G401.6 (cell line): ENCODE results near the gene AHCY.
"Not testable (repeated sequence)": the region's sequence is repeated elsewhere in the genome, so short reads cannot be mapped to it uniquely, and the experiment has no call there.

Source experiments
- FAIRE-seq: peaks from 2 replicates; lab custom pipeline; 2012; peaks lifted over from hg19 to GRCh38; lab: Jason Lieb, UNC

AHCY gene

DNA sequence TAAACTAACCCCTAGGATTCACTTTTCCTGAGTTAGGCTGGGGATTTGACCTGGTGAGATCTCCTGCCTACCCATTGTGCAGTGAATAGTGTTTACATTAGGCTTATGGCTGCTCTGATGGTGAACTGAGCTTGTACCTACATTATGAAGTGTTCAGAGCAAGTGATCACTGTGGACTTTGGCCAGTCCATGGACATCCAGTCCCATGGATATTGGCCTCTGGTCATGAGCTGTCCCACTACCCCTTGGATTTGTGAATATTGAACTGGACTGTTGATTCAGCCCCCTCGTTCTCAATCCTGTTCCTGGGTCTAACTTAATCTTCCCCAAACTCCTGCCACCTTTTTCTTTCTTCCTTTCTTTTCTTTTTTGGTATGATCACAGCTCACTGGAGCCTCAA, 48.2 kb downstream of the AHCY start:
- FAIRE-seq, result no peak

GRCh38 chr20:34252431-34253086, 50.6 kb downstream of the AHCY start:
- not testable (repeated sequence) for FAIRE-seq

DNA sequence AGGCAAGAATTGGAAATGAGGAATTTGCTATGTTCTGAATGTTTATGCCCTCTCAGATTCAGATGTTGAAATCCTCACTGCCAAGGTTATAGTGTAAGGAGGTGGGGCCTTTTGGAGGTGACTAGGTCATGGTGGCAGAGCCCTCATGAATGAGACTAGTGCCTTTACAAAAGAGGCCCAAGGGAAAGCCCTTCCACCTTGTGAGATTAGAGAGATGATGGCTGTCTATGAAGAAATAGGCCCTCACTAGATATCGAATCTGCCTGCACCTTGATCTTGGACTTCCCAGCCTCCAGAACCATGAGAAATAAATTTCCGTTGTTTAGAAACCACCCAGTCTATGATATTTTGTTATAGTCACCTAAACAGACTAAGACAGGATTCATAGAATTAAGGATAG, 51.5 kb downstream of the AHCY start:
- no peak for FAIRE-seq

DNA sequence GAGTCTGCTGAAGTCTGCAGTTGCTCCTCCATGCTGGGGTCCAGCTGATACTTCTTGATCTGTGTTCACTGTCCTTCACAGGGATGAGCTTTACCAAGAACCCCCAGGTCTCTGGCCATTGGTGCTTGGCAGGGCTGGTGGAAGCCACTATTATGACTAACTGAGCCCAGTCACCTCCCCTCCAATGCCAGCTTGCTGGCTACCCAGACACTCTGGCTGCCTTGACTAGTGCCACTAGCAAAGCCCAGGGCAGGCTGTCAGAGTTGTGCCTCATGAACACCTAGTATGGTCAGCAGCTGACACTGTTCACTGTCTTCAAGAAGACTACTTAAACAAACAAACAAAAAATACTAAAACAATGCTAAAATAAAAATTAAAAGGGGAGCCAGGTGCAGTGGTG, 53.1 kb downstream of the AHCY start:
- FAIRE-seq, result no peak

DNA sequence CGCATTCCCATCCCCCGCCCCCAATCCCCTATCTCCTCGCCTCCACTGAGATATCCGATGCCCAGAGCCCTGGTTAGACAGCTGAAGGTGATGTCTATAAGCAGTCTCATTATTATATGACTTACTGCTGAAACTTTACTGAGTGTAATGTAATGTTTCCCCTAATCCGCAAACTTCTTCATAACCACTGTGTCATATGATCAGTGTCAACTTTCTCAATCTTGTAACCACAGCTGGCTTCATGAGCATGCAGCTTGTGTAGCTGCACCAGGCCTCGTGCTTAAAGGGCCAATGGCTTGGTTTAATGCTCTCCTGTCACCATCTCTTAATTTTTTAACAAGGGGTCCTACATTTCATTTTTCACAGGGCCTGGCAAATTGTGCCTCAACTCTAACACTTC, 53.9 kb downstream of the AHCY start:
- no peak for FAIRE-seq

DNA sequence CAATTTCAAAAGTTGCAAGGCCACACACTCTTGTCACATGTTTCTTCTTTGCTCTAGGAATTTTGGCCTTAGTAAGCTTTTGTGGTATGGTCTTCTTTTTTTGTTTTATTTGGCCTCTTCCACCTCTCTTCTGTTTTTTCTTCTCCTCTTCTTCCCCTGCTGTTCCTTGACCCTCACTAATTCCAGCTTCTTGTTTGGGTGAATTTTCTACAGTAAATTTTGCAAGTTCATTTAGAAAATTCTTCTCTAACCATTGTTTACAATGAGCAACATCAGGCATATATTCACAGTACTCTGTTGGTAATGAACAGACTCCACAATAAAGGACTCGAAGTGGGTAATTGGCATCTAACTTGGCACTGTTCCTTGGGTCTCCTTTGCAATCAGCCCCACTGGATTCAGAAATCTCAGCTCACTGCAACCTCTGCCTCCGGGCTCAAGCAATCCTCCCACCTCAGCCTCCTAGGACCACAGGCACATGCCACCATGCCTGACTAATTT, 57.0 kb downstream of the AHCY start:
- FAIRE-seq, result no peak

DNA sequence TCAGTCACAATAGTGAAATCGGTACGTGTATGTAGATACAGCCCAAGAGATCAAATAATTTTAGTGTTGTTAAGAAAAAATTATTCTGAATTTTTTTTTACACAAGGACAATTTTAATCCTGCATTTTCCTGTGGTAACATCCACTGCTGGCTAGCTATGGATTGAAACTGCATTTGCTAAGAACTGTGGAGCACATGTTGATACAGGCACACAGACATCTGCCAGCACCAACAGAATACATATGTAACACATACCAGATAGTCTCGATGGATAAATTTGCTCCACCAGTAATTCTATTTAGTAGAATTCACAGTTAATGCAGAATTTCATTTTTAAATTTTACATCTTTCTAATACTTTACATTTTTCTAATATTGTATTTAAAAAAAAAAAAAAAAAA, 59.8 kb downstream of the AHCY start:
- no peak for FAIRE-seq

DNA sequence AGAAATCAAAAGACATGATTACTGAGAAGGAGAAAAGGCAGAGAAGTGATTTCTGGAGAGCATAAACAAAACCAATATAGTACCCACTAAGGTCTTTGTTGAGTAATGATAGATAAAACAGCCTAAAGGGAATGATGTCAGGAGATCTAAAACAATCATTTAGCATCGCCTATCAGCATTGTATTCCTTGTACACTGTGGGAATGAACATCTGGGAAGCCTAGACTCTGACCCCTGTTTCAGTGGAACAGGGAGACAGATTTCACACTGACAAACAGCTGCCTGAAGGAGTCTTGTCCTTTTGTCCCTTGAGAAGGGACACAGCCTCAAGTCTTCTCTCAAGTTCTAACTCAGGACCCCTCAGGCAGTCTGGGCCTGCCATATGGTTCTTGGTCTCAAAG, 60.3 kb downstream of the AHCY start:
- no peak for FAIRE-seq

DNA sequence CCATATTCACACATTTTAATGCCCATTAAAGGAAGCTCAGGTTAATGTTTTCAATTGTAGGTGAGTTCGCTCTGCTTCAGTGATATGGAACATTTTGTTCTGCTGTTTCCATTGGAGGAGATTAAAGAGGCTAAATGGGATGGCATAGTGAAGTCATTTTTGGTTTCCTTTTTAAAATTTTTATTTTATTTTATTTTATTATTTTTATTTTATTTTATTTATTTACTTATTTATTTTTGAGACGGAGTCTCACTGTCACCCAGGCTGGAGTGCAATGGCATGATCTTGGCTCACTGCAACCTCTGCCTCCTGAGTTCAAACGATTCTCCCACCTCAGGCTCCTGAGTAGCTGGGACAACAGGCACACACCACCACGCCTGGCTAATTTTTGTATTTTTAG, 61.1 kb downstream of the AHCY start:
- FAIRE-seq, result not testable (repeated sequence)

DNA sequence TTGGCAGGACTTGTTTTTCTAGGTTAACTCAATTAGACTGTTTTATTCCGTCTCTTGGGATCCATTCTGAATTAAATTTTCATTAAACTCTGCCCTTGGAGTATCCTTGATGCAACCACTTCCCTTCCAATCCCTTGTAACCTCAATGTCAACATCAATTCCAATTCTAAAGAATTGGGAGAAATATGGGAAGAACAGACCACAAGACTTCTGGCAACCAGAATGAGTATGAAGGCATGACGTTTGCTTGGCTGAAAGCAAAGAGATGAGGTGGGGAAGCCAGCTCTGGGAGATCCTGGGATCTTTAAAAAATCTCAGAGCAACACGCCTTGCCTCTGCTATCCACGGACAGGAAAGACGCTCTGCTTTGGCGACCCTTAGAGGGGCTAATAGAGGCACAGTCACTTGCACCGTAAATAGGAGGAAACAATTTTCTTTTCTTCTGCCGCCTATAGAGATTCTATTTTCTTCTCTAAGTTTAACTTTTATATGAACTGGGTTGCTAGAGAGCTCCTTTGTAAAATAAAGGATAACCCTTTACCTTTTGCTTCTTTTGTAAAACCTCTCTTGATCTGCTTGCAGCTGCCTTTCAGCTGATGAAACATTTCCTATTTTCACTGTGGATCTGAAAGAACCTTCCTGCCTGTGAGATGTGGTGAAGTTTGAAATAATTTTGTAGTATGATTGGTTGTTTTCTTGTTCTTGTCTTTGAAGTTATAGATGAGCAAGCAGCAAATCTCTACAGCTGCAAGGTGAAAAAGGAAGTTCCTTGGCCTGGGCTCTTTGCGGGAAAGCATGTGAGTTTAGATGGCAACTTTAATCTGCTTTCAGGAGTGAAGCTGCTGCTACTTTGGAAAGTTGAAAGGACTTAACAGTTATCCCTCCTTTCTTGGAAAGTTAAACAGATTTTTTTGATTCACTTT, 62.2 kb downstream of the AHCY start, which contains the start of gene ASIP:
ASIP (plus strand) TSS at position 731 of the 923 bp plus-strand sequence. CDS start 18,952 bp downstream, outside the sequence.
- no peak for FAIRE-seq

DNA sequence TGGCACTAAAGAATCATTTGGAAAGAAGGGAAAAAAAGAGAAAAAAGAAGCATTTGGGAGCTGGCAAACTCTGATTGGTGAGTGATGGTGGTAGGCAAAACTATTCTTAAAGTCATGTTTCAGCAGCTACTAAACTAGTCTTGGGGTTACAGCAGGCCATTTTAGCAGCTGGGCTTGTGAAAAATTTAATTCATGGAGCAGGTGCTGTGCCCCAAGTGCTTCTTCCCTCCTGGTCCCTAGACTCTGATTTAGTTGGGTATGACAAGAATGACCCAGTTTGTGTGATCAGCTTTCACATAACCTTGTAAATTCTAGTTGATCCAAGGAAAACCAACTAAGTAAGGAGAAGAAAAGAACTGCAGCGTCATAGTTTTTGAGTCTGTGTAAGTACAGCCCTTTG, 63.0 kb downstream of the AHCY start:
- no peak for FAIRE-seq

GRCh38 chr20:34237942-34238341, 65.2 kb downstream of the AHCY start:
- no peak for FAIRE-seq

GRCh38 chr20:34235875-34236274, 67.3 kb downstream of the AHCY start:
- FAIRE-seq, result no peak

GRCh38 chr20:34233687-34234086, 69.5 kb downstream of the AHCY start:
- no peak for FAIRE-seq

- no peak for FAIRE-seq
Observed at GRCh38 chr20:34232494-34233087, 70.6 kb downstream of the AHCY start.

GRCh38 chr20:34231634-34232033, 71.5 kb downstream of the AHCY start:
- no peak for FAIRE-seq
